WTC11 (cell line): ENCODE measurements around the gene ETFB.

Experiments
- ATF2 ChIP-seq: sonication (generic); formaldehyde crosslinking; IDR thresholded peaks from 2 replicates; pipeline ENCODE4 v1.8.1; 2022; ENCODE audit warnings: low read depth, missing genetic modification reagents, borderline replicate concordance
- ATF6 ChIP-seq: sonication (generic); formaldehyde crosslinking; IDR thresholded peaks from 2 replicates; pipeline ENCODE4 v1.8.1; 2023; ENCODE audit warnings: mild to moderate bottlenecking, missing genetic modification reagents
- CTCF ChIP-seq: fragments of 200-600 bp; IDR thresholded peaks from 2 replicates; pipeline ENCODE4 v1.8.0; 2022; ENCODE audit warnings: antibody characterized with exemption
- ELF4 ChIP-seq: sonication (generic); formaldehyde crosslinking; IDR thresholded peaks from 2 replicates; pipeline ENCODE4 v1.8.1; 2022; ENCODE audit warnings: low read depth, mild to moderate bottlenecking, moderate library complexity, missing genetic modification reagents
- ETV6 ChIP-seq: sonication (generic); formaldehyde crosslinking; IDR thresholded peaks from 2 replicates; pipeline ENCODE4 v1.8.1; 2022; ENCODE audit warnings: mild to moderate bottlenecking, missing genetic modification reagents
- NR3C1 ChIP-seq: sonication (generic); formaldehyde crosslinking; conservative IDR thresholded peaks from 2 replicates; pipeline ENCODE4 v1.8.1; 2023; ENCODE audit warnings: low read depth, mild to moderate bottlenecking, missing genetic modification reagents
- PREB ChIP-seq: sonication (generic); formaldehyde crosslinking; IDR thresholded peaks from 2 replicates; pipeline ENCODE4 v1.8.1; 2022; ENCODE audit warnings: mild to moderate bottlenecking, missing genetic modification reagents, moderate library complexity, borderline replicate concordance
- STAT6 ChIP-seq: sonication (generic); formaldehyde crosslinking; conservative IDR thresholded peaks from 2 replicates; pipeline ENCODE4 v1.8.1; 2023; ENCODE audit warnings: mild to moderate bottlenecking, low read depth, missing genetic modification reagents, moderate library complexity
- USF2 ChIP-seq: sonication (generic); formaldehyde crosslinking; IDR thresholded peaks from 2 replicates; pipeline ENCODE4 v1.8.1; 2023; ENCODE audit warnings: mild to moderate bottlenecking, missing genetic modification reagents, moderate library complexity
- TF ChIP-seq, protein P1 (sequence below): sonication (generic); formaldehyde crosslinking; IDR thresholded peaks from 2 replicates; pipeline ENCODE4 v1.8.1; 2023; ENCODE audit warnings: mild to moderate bottlenecking, missing genetic modification reagents, borderline replicate concordance
- TF ChIP-seq, protein P2 (sequence below): sonication (generic); formaldehyde crosslinking; IDR thresholded peaks from 2 replicates; pipeline ENCODE4 v1.8.0; 2022; ENCODE audit warnings: mild to moderate bottlenecking, missing genetic modification reagents

DNA sequence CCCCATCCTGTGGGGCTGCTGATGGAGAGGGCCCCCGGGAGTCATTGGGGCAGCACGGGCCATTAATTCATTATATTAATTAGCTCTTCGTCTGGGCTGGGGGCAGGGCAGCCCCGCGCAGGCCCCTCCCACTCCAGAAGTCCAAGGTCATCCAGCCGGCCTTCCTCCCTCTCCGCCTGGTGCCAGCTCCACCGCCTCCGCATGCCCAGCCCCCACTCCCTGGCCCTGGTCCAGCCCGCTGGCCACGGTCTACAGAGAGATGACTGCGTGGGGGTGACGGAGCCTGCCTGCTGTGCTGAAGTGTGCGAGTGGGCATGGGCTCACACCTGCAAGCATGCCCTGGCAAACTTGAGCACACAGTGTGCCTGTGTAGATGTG, 45.9 kb downstream of the ETFB start:
- TF ChIP-seq CTCF (no peak), USF2 (CRISPR knock-in tag) (no peak), STAT6 (CRISPR knock-in tag) (no peak), NR3C1 (CRISPR knock-in tag) (no peak), ATF2 (CRISPR knock-in tag) (no peak), PREB (no peak), ETV6 (CRISPR knock-in tag) (no peak), ELF4 (CRISPR knock-in tag) (no peak), ATF6 (CRISPR knock-in tag) (no peak)
- TF ChIP-seq, protein P1, sequence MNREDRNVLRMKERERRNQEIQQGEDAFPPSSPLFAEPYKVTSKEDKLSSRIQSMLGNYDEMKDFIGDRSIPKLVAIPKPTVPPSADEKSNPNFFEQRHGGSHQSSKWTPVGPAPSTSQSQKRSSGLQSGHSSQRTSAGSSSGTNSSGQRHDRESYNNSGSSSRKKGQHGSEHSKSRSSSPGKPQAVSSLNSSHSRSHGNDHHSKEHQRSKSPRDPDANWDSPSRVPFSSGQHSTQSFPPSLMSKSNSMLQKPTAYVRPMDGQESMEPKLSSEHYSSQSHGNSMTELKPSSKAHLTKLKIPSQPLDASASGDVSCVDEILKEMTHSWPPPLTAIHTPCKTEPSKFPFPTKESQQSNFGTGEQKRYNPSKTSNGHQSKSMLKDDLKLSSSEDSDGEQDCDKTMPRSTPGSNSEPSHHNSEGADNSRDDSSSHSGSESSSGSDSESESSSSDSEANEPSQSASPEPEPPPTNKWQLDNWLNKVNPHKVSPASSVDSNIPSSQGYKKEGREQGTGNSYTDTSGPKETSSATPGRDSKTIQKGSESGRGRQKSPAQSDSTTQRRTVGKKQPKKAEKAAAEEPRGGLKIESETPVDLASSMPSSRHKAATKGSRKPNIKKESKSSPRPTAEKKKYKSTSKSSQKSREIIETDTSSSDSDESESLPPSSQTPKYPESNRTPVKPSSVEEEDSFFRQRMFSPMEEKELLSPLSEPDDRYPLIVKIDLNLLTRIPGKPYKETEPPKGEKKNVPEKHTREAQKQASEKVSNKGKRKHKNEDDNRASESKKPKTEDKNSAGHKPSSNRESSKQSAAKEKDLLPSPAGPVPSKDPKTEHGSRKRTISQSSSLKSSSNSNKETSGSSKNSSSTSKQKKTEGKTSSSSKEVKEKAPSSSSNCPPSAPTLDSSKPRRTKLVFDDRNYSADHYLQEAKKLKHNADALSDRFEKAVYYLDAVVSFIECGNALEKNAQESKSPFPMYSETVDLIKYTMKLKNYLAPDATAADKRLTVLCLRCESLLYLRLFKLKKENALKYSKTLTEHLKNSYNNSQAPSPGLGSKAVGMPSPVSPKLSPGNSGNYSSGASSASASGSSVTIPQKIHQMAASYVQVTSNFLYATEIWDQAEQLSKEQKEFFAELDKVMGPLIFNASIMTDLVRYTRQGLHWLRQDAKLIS = no peak
- TF ChIP-seq, protein P2, sequence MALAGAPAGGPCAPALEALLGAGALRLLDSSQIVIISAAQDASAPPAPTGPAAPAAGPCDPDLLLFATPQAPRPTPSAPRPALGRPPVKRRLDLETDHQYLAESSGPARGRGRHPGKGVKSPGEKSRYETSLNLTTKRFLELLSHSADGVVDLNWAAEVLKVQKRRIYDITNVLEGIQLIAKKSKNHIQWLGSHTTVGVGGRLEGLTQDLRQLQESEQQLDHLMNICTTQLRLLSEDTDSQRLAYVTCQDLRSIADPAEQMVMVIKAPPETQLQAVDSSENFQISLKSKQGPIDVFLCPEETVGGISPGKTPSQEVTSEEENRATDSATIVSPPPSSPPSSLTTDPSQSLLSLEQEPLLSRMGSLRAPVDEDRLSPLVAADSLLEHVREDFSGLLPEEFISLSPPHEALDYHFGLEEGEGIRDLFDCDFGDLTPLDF (CRISPR knock-in tag) = no peak
